Activated CD8-positive, alpha-beta memory T cell treated with anti-CD3 and anti-CD28 coated beads for 4 hours (primary cell): ENCODE measurements around the gene ARMC6.

Experiments
- DNase-seq, 2 donors: peaks; one replicate each; pipeline ENCODE4 v3.0.0-alpha.2; 2020; ENCODE audit warnings: low read depth in 2 of 2

The ARMC6 gene

DNA sequence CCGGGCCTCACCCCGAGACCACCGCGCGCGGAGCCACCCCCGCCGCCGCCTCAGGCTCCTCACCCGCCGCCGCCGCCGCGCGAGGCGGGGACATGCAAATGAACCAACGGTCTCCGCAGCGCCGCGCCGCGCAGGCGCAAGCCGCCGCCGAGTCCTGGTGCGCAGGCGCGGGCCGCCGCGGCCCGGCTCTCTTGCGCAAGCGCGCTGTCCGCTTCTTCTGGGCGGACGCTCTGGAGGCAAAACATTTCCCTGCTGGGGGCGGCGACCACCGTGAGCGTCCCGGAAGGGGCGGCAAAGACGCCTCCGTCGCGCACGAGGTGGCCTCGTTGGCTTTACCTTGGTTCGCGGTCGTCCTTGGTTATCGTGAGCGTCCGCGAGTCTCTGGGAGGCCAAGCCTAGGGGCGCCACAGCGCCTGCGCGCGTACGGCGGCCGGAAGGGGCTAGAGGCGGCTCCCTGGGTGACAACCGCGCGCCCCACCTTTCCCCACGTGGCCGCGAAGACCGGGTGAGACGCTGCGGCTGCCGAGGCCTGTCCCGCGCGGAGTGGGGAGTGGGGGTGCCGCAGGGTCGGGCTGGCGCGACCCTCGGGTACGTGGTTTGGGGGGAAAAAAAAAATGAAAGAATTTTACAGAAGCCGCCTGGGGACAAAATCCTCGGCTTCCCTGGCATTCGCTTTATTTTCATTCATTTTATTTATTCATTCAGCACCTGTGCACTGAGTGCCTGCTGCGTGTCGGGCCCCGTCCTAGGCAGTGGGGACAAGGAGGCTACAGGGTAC lies at the start of gene ARMC6, which contains the start of gene SUGP2:
Gene ARMC6, plus strand, starts transcription at position 178 of the 778 bp plus-strand sequence. CDS start 607 bp downstream, outside the sequence.
Gene SUGP2, minus strand, starts transcription at position 92 of the 778 bp plus-strand sequence. CDS start 2,446 bp downstream, outside the sequence.
- peak; percentile 73 to 82 for DNase-seq

DNA sequence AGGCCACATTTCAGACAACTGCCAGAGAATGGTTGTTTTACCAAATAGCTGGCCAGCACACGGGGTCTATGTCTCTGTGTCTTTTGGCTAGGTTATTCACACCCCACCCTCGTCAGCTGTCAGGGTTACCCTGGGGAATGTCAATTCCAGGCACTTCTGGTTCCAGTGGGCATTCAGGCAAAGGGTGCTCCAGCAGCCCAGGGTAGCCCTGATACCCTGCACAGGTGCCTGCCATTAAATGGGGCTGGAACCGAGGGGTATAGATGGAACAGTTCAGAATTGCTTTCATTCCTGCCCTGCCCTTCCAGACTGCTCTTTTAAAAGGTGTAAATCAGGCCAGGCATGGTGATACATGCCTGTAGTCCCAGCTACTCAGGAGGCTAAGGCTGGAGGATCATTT lies 49.2 kb upstream of the ARMC6 start:
- no peak for DNase-seq

DNA sequence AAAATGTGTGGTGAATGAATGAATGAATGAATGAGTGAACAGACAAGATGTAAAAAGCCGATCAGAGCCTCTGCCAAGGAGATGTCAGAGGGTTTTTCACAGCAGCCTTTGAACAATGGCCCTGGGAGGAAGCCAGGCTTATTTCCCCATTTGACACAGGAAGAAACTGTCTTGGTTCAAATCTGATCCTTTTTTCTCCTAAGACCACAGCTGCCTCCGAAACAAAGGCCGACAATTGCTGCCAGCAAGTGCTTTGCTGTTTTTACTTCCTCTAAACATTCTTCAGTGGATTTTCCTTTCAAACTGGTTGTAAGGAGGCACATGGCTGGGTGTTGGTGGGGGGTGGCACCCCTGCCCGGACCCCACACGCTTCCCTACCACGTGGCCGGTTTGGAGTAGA lies 48.1 kb upstream of the ARMC6 start:
- no peak for DNase-seq

DNA sequence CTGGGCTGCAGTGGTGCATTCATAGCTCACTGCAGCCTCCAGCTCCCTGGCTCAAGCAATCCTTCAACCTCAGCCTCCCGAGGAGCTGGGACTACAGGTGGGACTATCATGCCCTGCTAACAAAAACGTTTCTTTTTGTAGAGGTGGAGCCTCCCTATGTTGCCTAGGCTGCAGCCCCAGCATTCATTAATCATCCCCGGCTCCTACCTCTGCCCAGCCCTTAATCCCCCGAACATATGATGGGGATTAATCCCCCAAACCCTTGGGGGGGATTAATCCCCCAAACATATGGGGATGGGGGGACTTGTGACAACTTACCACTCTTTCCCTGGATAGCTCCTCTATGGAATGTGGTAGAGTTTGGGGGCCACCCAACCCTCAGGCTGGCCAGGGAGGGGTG lies 45.9 kb upstream of the ARMC6 start:
- no peak for DNase-seq

DNA sequence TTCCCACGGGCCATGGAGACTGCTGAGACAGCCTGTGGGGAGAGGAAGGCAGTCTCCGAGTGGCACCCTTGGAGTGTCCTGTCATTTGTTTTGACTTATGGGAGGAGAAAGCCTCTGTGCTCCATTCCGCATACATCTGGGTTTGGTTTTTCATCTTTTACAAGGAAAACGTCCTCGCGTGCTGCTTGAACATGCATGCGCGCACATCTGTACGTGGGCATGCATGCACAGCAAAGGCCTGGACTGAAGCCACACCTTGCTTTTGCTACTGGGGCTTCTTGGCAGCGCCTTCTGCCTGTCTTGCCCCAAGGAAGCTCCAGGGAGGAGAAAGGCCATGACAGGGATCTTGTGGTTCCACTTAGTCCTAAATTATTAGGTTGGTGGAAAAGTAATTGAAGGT lies 44.1 kb upstream of the ARMC6 start:
- no peak for DNase-seq

DNA sequence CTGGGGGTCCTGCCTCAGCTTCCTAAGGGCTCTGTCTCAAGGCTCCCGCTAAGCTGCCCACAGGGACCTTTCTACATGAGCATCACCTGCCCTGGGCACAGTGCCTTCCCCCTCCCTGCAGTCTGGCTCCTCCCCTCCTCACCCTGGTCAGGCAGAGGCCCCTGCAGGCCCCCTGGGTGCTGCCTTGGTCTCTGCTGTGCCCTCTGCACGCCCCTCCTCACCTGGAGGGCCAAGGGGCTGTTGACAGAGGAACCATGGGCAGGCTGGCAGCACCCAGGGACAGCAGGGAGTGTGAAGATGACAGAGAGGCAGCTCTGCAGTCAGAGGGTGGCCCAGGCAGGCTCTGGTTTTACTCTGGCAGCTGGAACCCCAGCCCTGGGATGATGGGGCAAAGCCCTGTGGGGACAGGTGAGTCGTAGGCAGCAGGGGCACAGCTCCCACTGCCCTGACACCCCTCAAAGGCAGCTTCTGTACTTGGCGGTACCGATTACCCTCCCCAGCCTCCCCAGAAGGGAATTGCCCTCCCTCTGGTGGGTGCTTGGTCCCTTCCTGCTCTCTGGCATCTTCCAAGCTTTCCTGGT lies 43.2 kb upstream of the ARMC6 start:
- no peak for DNase-seq

DNA sequence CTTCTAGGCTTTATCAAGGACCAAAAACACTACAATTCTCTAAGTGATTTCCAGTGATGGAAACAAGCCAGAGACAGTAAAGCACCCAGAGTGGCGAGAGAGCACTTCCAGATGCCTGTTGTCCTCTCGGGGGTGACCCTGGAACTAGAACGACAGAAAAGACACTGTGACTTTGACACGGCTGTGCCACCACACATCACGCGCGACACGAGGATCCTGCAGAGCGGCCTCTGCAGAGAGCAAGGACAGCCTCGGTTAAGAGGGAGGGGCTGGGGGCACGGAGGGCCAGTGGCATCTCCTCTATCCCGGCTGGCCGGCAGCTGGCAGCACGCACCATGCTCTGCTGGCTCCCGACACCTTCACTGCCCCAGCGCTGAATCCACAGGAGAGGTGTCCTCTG lies 42.4 kb upstream of the ARMC6 start:
- DNase-seq: no peak

DNA sequence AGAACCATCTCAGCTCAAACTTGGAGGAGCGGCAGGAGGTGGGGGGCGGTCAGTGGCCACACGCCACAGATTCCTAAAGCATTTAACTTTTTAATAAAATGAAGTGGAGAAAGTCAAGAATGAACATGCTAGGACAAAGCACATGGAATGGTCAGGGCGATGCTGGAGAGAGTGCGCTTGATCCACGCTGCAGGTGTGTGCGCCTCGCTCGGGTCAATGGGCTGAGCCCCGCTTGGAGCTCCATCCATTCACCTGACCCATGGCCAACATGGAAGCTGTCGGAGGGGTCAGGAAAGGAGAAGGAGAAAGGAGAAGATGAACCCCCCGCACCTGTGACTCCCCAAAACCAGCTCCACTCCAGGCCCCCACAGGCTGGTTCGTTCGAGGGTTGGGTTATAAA lies 41.9 kb upstream of the ARMC6 start:
- no peak for DNase-seq

DNA sequence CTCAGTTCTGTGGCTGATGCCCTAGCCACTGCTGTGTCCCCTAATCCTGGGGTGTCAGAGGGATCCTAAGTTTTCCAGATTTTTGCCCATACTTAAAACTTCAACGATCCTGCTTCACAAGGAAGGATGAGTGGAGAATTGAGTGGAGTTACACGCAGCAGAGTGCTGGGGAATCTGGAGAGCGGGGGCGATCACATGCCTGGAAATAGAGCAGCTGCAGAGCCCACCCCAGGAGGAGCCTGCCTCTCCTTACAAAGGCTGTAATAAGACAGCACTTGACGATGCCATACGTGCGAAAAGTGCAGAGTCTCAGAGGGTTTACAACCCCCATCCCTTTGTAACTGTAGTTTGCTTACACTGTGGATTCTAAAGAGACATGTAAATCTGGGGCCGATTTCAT lies 40.7 kb upstream of the ARMC6 start:
- DNase-seq: no peak

DNA sequence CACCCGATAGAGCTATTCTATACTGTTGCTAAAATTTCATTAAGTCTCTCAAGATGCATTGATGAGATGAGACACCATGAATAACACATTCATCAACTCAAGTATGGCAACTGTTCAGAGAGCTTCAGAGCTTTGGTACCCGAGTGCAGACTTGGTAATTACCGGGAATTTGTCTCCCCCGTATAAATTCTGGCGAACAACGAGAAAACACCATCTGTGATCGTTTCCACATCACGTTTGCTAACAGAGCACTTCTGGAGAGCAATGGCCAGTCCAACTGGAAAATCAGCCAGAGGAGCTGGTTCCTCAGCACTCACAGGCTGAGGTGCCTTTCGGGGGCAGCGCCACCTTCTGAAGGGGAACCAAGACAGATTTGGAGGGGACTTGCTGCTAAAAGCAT lies 40.3 kb upstream of the ARMC6 start:
- DNase-seq: no peak

DNA sequence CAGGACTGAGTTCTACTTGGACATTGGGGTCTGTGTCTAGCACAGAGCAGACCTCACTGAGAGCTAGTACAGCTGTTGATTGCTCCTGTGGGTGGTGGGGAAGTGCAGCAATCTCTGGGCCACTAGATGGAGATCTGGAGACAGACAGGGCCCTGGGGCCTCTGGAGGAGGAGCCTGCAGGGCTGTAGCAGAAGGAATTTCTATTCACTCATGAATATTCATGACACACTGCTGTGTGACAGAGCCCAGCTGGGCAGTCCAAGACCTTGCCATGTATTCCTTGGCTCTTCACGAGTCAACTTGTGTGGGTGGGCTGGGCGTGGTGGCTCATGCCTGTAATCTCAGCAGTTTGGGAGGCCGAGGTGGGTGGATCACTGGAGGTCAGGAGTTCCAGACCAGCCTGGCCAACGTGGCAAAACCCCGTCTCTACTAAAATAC lies 37.6 kb upstream of the ARMC6 start:
- no peak for DNase-seq

DNA sequence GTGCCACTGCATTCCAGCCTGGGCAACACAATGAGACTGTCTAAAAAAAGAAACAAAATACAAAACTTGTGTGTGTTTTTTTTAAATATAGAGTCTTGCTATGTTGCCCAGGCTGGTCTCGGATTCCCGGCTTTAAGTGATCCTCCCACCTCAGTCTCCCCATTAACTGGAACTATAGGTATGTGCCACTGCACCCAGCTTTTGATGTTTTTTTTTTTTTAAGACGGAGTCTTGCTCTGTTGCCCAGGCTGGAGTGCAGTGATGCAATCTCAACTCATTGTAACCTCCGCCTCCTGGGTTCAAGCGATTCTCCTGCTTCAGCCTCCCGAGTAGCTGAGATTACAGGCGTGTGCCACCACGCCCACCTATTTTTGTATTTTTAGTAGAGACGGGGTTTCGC lies 37.1 kb upstream of the ARMC6 start:
- DNase-seq: no peak

DNA sequence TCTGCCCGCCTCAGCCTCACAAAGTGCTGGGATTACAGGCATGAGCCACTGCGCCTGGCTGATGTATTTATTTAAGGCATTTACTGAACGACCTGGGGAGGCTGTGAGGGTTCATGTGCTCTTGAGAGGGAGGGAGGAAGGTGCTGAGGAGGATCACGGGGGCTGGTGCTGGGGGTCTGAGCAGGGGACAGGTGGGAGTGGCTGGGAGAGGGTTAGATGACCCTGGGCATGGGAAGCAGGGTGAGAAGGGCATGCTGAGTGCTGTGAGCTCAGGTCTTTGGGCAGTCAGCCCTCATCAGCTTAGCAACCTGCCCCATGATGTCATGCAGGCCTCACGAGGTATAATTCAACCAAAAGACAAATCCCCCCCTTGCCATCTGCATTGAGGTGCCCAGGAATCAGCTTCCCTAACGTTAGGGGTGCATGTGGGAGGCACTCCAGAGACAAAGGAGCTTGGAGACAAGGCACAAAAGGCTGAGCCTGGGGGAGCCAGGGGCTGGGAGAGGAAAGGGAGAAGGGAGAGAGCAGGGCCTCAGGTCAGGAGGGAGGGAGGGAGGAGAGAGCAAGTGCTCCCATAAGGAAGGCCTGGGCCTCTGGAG lies 36.5 kb upstream of the ARMC6 start:
- no peak for DNase-seq

DNA sequence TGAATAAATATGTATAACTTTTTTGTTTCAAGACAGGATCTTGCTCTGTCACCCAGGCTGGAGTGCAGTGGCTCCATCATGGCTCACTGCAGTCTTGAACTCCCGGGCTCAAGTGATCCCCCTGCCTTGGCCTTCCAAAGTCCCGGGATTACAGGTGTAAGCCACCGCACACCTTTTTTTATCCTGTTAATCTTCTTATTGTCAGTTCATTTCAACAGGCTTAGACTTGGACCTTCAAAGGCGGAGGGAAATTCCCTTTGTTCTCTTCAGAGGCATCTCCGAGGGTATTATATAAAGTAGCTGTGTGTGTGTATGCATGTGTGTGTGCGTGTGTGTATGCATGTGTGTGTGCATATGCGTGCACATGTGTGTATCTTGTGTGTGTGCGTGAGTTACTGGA lies 35.1 kb upstream of the ARMC6 start:
- DNase-seq: no peak

DNA sequence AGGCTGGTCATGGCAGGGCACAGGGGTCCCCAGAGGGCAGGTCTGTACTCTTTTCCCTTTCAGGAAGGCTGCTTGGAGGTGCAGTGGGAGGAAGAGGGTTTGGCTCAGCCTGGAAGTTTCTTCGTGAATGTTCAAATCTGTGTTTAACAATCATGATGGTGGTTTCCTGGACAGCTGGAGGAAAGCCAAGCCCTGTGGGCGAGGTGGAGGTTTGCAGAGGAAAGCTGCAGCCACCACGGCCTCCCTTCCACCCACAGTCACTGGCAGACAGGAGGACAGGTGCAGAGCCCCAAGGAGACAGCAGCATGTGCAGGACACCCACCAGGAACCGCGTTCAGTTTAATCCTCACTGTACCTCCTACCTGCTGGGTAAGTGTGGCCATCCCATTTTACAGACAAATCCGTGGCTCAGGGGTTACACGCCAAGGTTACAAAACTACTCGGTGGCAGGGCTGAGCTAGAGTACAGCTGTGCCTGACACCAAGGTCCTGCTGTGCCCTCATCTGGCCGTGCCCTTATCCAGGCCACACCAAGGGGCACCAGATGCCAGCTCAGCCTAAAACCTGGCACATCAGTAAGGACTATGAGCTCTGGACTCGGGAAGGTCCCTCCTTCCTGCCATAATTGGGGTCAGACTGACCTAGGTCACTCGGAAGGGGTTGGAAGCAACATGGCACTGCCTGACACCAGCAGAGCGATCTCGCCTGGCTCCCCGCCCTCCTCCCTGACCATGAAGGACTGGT lies 34.2 kb upstream of the ARMC6 start:
- no peak for DNase-seq

DNA sequence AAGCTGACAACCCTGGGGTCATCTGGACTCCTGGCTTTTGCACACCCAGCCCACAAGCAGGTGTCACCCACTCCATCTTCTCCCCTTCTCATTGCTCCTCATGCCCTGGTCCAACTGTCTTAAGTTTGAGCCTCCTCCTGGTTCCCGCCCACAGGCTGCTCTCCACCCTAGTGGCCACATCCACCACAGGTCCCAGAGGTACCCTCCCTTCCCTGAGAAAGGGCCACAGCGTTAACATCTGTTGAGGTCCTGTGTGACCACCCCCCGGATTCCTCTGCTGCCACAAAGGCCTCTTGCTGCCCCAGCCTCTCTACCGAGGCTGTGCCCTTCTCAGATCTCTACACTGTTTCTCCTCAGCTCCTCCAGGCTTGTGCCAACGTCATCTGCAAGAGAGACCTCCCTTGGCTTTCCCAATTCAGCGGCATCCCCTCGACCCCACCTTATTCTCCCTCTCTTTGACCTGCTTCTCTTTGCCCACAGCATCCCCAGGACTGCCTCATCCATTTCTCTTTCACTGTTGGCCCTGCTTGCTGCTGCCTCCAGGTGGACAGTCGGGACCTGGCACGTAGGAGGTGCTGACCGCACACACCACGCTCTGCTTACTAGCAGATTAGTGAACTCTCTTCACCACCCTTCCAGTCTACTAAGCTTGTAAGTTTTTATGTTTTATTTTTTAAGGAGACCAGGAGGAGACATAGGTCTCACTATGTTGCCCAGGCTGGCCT lies 33.3 kb upstream of the ARMC6 start:
- no peak for DNase-seq

DNA sequence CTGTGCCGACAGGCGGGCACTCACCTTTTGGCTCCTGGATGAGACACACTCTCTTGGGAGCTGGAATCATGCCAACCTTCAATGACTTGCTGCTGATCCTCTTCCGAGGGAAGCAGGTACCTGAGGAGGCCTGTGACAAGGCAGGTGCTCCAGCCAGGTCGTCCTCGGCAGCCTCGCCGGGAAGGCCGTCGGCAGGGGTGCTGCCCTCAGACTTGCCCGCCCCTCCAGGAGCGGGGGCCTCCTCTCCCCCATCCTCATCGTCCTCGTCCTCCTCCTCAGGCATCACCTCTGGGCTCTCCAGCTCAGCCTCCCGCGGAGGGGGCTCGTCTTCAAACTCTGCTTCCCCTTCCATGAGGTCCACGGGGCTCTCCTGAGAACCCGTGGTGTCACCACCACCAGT lies 29.3 kb upstream of the ARMC6 start:
- no peak for DNase-seq

DNA sequence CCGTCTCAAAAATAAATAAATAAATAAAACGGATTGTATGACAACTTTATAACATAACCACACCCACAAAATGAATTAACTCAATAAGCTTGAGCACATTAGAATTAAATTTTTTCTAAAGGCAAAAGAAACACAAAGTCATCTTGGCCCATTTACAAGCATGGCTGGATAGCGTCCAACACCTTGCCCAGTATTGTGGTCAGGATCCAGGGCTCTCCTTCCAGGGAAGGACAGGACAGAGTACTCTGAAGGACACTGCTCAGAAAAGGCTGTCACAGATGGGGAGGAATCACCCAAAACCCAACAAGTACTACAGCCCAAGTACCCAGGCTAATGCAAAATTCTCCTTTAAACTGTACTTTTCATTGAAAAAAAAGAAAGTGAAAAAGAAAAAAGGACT lies 27.2 kb upstream of the ARMC6 start:
- DNase-seq: no peak

DNA sequence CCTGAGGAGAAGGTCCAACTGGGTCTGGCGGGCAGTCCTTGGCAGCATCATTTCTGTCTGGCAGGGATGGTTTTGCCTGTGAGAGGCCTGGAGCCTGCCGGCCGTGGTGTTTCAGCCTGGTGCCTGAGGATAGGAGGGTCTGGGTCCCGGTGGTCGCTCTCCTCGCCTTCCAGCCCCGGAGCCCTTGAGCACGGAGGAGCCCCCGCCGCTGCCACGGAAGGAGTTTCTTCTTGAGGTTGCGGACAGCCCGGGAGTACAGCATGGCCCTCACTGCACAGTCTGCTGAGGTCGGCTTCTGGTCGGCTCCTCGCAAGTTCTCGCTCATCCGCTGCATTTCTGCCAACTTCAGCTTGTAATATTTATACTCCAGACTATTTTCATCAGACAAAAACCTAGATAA lies 23.5 kb upstream of the ARMC6 start:
- DNase-seq: no peak

DNA sequence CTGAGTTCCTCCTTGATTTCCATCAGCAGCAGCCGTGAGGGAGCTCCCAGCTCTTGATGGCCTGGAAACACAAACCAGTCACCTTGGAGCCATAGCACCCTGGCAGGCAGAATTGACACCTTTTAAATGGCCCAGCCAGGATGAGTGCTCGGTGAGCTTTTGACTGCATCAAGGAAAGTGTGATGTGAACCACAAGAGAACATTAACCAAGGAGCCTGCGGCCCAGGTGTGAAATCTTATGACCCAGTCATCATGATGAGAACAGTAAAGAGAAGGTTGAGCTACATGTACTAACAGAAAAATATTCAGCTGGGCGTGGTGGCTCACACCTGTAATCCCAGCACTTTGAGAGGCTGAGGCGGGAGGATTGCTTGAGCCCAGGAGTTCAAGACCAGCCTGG lies 22.9 kb upstream of the ARMC6 start:
- DNase-seq: no peak

DNA sequence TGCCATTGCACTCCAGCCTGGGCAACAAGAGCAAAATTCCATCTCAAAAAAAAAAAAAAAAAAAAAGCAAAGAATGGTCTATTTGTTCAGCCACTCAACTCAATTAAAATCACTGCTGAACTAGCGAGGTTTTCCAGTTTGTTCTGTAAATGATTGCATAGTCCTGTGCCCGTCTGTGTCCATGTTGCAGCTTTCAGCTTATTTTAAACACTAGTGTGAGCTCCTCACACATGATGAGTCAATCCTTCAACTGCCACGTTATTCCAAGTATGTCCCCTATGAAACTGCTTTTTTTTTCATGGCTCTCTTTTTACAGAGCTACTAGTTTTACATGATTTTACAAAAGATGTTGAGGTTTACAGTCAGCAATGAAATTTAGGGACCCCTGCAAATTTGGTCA lies 12.3 kb upstream of the ARMC6 start:
- DNase-seq: no peak
